GM18505 (cell line): ENCODE measurements around the gene HTR1A.

ENCODE experiments used
- ATAC-seq: cut with Tn5 transposase; IDR thresholded peaks from one replicate; pipeline ENCODE4 v1.9.1; 2021; ENCODE audit not compliant: unreplicated experiment
- POLR2A ChIP-seq: IDR thresholded peaks from 4 replicates; pipeline ENCODE4 v1.6.1; 2011; ENCODE audit warnings: borderline replicate concordance; ENCODE audit not compliant: insufficient read depth, insufficient read length; ENCODE audit errors: extremely low read depth

The HTR1A gene

DNA sequence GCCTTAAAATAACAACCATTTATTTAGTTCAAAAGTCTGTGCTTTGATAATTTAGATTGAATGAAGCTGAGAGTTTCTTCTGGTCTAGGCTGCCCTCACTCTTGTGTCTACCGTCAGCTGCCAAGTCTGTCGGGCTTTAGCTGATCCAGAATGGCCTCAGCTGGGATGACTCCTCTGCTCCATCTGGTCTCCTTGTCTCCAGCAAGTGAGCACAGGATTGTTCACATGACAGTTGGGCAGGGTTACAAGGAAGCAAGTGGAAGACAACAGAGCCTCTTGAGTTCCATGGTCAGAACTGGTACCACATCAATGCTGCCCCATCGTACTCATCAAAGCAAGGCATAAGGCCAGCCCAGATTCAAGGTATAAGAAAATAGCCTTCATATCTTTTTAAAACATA lies 9.0 kb downstream of the HTR1A start:
- no peak for TF ChIP-seq POLR2A
- ATAC-seq, result no peak

DNA sequence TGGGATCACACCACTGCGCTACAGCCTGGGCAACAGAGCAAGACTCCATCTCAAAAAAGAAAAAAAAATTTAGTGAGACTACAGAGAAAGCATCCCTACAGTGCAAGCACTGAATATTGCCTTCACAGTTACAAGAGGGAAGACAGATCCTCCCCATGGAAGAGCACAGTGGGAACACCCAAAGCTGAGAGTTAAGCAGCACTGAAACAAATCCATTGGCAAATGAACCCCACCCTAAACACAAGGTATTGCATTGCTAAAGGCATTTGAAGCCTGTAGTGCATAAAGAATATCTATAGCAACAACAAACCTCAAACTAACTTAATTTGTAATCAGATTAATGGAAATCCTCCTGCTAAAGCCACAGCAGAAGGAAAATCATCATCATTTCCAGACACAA lies 27.1 kb downstream of the HTR1A start:
- ATAC-seq, result no peak
- TF ChIP-seq POLR2A, result no peak

DNA sequence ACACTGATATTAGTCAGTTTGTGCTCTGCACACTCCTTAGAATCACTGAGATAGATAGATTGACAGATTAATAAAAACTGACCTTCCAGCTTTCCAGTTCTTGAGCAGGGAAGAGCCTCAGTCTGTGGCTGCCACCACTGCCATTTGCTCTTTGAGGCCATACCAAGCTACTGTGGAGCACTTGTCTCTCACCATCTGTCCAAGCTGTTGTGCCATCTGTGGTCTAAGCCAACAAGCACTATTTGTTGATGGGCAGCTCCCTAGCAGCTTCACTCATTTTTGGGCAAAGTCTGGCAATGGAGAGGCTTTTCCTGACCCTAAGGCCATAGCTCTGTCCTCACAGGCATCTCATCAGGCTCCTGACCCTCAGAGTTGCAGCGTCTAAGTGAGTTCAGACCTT lies 30.4 kb downstream of the HTR1A start:
- no peak for ATAC-seq
- TF ChIP-seq POLR2A, result no peak

DNA sequence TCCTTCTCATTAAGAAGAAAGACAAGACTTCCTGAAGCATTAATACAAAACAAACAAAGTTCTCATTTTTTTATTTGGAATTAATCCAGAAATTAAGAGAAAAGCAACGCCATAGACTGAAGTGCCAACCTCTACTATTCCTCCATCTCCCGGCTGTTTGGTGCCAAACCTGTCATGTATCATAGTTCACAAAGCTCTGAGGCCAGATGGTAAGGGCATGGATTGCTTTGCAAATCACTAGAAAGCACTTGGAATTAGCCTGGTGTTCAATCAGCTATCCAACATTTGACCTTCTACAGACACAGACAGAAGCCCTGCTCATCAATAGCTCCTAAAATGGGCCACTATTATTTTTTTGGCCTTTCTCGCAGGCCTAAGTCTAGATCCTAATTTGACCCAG lies 33.8 kb downstream of the HTR1A start:
- ATAC-seq, result no peak
- TF ChIP-seq POLR2A, result no peak

DNA sequence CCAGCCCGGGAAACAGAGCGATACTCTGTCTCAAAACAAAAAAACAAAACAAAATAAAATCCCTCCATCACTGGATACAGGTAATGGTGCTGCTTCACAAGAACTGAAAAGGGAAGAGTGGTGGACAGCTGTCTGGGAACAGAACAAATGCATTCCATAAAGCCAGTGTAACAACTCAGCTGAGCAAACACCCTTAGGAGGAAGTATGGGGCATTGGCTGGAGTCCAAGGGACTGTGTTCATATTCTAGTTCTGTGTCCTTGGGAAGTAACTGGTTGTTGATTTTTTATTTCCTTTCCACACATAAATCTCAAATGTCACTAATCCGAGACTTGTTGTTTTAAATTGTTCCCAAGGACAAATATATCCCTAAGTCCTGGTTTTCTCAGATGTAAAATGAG lies 38.3 kb downstream of the HTR1A start:
- TF ChIP-seq POLR2A, result no peak
- ATAC-seq, result no peak

DNA sequence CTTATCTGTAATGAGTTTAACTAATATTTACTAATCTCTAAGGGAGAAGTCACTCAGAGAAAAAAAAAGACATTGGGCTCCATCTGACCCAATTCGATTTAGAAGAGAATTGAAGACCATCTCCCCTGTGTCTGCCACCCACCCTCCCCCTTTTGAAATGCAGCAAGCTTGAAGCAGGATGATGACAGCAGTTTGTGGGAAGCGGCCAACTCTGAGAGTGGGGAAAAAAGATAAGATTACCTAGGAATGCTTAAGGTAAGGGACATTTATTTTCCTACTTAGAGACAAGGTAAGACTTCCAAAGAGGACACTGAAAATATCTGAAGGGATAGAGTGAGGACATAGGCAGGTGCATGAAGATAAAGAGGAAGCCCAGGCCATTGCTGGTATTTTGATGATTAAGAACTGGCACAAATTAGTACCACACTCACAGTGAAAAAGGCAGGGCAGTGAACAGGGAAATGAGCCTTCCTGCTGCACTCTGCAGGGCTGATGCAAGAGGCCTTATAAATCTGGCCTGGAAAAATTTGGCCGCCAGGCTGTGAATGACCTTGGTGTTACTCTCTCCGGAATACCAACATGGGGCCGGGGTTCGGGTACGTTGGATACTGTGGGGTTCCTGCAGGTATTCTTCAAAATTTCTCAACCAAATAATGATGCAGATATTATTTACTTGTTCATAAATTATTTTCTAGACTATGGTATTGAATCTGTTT lies 42.3 kb downstream of the HTR1A start:
- TF ChIP-seq POLR2A, result no peak

DNA sequence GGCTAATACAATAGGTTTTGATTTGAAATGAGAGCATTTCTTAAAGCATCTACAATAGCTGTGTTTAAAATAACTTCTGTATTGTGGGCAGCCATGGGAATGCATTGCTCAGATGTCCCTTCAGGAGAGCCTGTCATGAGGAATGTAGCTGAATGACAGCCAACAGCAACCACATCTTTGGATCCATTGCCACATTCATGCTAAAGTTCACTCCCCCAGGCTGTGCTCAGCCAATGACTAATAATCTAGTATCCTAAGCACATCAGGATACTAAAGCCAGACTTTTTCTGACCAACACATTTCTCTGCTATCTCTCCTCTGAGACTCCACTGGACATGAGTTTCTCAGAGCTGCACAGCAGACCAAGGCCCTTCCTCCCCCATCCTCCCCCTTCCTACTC lies 45.5 kb downstream of the HTR1A start:
- no peak for TF ChIP-seq POLR2A
- ATAC-seq, result no peak

More for the DNA sequence above, 42.3 kb downstream of the HTR1A start:
- ATAC-seq, result no peak

DNA sequence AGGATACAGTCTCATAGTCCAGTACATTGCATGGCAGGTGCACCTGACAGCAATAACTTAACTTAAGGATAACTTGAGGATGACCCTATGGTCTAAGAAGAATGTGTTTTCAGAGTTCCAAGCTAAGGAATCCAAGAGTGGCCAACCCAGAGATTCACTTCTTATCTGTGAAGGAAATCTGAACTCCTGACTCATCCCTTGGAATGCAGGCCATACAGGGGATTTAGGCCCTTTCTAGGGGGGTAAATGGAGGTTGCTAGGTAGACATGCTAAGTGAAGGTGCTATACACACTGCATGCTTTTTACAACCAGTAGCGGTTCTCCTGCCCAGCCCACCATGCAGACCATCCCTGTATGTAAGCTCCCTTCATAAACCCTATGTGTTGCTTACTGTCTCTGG lies 50.4 kb downstream of the HTR1A start:
- no peak for ATAC-seq
- no peak for TF ChIP-seq POLR2A
